GM12891 (cell line): ENCODE measurements around the gene BMP6.
"Not testable (repeated sequence)": the region's sequence is repeated elsewhere in the genome, so short reads cannot be mapped to it uniquely, and the experiment has no call there.

Experiments
- DNase-seq: peaks from one replicate; pipeline ENCODE4 v3.0.0; 2011; ENCODE audit warnings: low spot score; ENCODE audit not compliant: insufficient read length
- FAIRE-seq: peaks from 2 replicates; lab custom pipeline; 2011; peaks lifted over from hg19 to GRCh38; lab: Jason Lieb, UNC
- PAX5 ChIP-seq: IDR thresholded peaks from 2 replicates; pipeline ENCODE4 v1.6.1; 2011; ENCODE audit warnings: low read length, moderate library complexity, mild to moderate bottlenecking; ENCODE audit not compliant: insufficient read depth, severe bottlenecking
- POLR2A ChIP-seq: IDR thresholded peaks from 2 replicates; pipeline ENCODE4 v1.6.1; 2011; ENCODE audit warnings: low read depth, low read length, control low read depth
- POLR2AphosphoS5 ChIP-seq: IDR thresholded peaks from 2 replicates; pipeline ENCODE4 v1.6.1; 2011; ENCODE audit warnings: low read depth, low read length, control low read depth
- POU2F2 ChIP-seq: IDR thresholded peaks from 2 replicates; pipeline ENCODE4 v1.6.1; 2011; ENCODE audit warnings: low read depth, mild to moderate bottlenecking, control low read depth, low read length, moderate library complexity
- SPI1 ChIP-seq: IDR thresholded peaks from 2 replicates; pipeline ENCODE4 v1.6.1; 2011; ENCODE audit warnings: low read depth, low read length, control low read depth
- TAF1 ChIP-seq: IDR thresholded peaks from 2 replicates; pipeline ENCODE4 v1.6.1; 2011; ENCODE audit warnings: low read depth, low read length, control low read depth

Gene BMP6

GRCh38 chr6:7806711-7807110, 80.8 kb downstream of the BMP6 start:
- DNase-seq = no peak
- TF ChIP-seq SPI1 (no peak), POLR2AphosphoS5 (no peak), POLR2A (no peak), PAX5 (no peak), POU2F2 (no peak)
- FAIRE-seq = no peak

DNA sequence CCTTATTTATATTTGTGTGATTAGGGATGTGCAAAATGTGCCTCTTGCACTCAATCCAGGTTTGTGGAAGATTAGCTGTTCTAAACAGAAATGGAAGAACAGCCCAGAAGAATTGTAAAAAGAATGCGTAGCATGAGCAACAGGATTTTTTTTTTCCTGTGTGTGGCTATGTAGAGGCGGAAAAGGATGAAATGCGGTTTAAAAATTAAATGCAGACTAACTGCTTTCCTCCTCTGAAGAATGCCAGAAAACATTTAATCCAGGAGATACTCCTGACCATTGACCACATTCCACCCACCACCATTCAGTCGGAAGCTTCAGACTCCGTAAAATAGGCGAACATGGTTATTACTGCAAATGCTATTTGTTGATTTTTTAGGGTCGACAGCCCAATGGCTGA, 83.4 kb downstream of the BMP6 start:
- FAIRE-seq = no peak
- TF ChIP-seq POLR2AphosphoS5 (no peak), SPI1 (no peak), TAF1 (no peak), POU2F2 (no peak), PAX5 (no peak), POLR2A (no peak)
- no peak for DNase-seq

DNA sequence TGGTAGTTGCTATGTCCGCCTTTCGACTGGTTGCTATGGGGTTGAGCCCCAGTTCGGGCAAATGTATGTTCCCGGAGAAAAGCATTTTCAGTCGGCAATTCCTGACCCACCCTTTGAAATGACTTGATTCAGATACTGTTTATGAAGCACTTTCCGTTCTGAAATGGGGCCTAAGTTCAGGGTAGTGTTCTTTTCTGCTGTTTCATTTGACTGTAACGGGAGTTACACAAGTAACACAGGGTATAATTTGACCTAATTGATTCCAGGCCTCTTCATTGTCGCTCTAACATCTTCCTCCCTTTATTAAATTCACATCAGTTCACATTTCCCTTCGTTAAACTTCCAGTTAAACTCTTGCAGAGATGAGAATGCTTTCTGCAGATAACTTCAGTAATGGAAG, 85.5 kb downstream of the BMP6 start:
- DNase-seq = no peak
- FAIRE-seq = no peak
- TF ChIP-seq SPI1 (no peak), PAX5 (no peak), POLR2A (no peak), POLR2AphosphoS5 (no peak), TAF1 (no peak), POU2F2 (no peak)

DNA sequence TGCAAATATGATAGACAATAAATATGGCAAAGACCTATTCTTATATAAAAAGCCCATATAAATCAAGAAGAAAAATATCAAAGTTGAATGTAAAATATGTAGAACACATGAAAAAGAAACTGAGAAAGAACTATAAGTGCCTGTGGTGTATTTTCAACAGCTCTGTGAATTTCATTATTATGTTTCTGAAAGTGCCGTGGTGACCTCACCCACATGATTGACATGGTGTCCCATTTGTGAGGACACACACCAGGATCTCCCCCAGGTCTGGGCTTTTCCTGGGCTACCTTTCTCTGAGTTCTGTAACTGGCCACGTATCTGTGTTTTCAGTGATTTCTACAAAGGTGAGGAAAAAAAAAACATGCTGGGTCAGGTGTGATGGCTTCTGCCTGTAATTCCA, 86.7 kb downstream of the BMP6 start:
- no peak for DNase-seq
- TF ChIP-seq TAF1 (no peak), PAX5 (no peak)
- no peak for FAIRE-seq

DNA sequence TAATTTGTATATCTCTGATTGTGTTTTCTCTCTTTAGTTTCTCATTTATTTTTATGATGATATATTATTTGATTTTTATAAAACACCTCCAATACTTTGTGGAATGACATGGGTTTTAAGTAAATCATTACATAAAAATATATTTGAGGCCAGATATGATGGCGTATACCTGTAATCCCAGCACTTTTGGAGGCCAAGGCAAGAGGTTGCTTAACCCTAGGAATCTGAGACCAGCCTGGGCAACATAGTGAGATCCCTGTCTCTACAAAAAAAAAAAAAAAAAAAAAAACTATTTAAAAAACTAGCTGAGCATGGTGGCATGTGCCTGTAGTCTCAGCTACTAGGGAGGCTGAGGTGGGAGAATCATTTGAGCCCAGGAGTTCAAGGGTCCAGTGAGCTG, 87.3 kb downstream of the BMP6 start:
- FAIRE-seq (no peak), DNase-seq (no peak)

GRCh38 chr6:7813704-7814103, 87.8 kb downstream of the BMP6 start:
- no peak for DNase-seq
- TF ChIP-seq SPI1 = no peak
- TF ChIP-seq PAX5 = no peak
- no peak for TF ChIP-seq TAF1
- TF ChIP-seq POU2F2 = no peak
- FAIRE-seq = no peak

More for the DNA sequence above, 87.3 kb downstream of the BMP6 start:
- no peak for TF ChIP-seq POLR2A
- TF ChIP-seq TAF1 = no peak
- TF ChIP-seq POLR2AphosphoS5 = no peak
- no peak for TF ChIP-seq POU2F2
- TF ChIP-seq PAX5 = no peak
- no peak for TF ChIP-seq SPI1

DNA sequence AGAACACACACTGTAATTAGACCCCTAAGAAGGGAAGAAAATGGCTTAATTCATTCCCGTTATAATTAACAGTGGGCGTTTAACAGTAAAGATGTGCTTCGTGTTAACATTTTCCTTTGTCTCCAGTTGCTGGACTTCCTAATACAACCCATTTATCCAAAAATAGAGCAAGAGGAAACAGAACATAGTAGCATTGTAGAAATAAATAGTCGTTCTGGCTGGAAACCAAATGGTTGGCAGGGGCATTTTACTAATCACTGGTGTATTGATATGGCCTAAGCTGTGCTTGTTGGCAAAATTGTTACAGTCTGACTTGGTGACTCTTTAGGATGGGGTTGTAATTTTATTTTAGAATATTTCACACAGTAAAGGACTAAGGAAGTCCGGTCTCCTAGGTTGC, 89.8 kb downstream of the BMP6 start:
- DNase-seq = no peak
- no peak for FAIRE-seq
- TF ChIP-seq POLR2AphosphoS5 = no peak
- TF ChIP-seq SPI1 = no peak
- TF ChIP-seq TAF1 = no peak
- no peak for TF ChIP-seq POLR2A
- TF ChIP-seq POU2F2 = no peak
- no peak for TF ChIP-seq PAX5

GRCh38 chr6:7817184-7817583, 91.3 kb downstream of the BMP6 start:
- FAIRE-seq, DNase-seq: not testable (repeated sequence)

DNA sequence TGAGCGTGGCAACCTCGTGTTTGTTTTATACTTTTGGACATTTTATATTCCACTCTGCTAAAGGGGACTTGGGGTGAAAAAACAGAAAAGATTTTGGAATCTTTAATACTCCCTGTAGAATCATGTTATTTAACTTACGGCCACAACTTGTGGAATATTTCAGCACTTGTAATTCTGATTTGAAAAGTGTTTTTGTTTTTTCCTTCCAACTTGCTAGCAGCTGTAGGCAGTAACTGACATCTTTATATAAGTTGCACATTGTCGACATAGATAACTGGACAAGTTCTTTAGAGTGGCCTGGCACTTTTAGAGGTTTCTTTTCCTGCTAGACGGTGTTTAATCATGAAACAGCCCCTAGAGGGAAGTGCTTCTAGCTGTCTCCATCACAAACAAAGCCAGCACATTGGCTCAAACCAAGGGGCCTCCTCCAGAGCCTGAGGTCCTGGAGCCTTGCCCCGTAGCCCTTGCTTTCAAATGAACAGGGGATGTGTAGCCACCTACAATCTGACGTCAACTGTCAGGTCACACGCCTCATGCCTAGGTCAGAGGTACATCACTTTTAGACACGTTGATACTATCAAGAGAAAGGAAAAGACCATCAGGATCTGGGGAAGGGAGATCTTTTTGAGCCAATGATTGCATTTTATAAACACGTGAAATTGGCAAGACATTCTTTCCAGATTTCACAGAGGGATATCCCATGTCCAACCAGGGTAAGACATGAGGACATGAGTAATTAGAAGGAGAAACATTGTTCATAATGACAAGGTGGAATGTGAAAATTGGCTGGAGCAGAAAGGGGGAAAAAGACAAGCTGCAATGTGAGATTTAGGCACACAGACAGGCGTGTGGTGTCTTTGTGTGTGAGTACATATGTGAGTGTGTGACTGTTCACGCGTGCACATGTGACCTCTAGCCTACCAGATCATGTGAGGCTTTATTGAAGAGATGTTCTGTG, 92.6 kb downstream of the BMP6 start:
- DNase-seq (no peak), FAIRE-seq (no peak)
- no peak for TF ChIP-seq PAX5
- no peak for TF ChIP-seq POLR2A
- no peak for TF ChIP-seq SPI1
- TF ChIP-seq POU2F2 = no peak
- TF ChIP-seq TAF1 = no peak
- no peak for TF ChIP-seq POLR2AphosphoS5

- FAIRE-seq = no peak
- DNase-seq = no peak
- TF ChIP-seq POU2F2 (no peak), SPI1 (no peak), PAX5 (no peak), TAF1 (no peak), POLR2A (no peak)
Measured at GRCh38 chr6:7819431-7820015, 93.6 kb downstream of the BMP6 start.

DNA sequence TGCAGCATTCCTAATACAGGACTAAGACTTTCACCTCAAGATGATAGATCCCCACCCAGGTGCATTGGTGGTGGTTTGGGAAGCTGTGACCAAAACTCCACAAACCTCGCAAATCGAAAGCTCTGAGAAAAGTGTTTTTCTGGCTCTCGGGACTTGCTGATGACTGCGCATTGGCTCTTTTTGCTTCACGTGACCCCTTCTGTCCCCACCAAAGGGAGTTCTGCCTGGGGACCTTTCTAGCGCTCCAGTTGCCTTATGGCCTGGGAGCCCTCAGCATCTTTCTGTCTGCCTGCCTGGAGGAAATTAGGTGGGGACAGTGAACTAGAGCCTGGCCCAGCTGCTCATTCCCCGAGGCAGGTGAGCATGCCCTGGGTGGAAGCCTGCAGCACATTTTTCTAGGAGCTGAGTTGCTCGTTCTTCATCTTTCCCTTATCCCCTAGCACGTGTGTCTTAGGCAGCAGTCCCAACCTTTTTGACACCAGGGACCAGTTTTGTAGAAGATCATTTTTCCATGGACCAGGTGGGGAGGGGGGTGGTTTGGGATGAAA, 94.5 kb downstream of the BMP6 start:
- DNase-seq (no peak), FAIRE-seq (no peak)
- TF ChIP-seq POLR2A (no peak), POU2F2 (no peak), POLR2AphosphoS5 (no peak), TAF1 (no peak), PAX5 (no peak), SPI1 (no peak)
